Astrocyte of the cerebellum (primary cell): ENCODE data around the gene FAM193B.

Source experiments
- DNase-seq: peaks from one replicate; pipeline ENCODE4 v3.0.0-alpha.2; 2011; ENCODE audit warnings: low read depth
- H3K4me3 ChIP-seq: 2 replicates; pipeline ENCODE4 v1.5.1; 2011; ENCODE audit warnings: mild to moderate bottlenecking, low read depth, low read length, moderate library complexity
- in situ Hi-C: cut with HindIII; loops from 2 replicates; pipeline ENCODE4 v1.10.0; 2017; ENCODE audit warnings: low sequenced_read_pairs
- TF ChIP-seq, protein P1 (sequence below): IDR thresholded peaks from 2 replicates; pipeline ENCODE4 v1.5.1; 2012; ENCODE audit warnings: low read length, low read depth, moderate library complexity, mild to moderate bottlenecking; ENCODE audit errors: missing control alignments

The FAM193B gene

DNA sequence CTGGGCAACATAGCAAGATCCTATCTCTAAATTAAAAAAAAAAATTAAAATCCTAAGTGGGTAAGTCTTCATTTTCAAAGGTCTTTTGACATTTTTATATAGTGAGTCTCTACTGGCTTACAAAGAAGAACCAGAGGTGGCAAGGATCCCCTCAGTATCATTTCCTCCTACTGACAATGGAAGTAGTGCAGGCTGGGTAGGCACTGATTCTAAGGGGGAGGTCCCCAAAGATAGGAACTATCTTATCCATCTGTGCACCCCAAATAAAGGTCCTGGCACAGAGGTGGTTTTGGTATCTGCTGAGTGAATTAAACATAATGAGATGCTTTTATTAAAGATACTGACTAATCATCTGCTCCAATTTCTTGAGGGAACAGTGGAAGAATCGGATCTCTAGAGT, 4.2 kb downstream of the FAM193B start:
- no peak overlapping the region for H3K4me3 ChIP-seq
- TF ChIP-seq, protein P1, sequence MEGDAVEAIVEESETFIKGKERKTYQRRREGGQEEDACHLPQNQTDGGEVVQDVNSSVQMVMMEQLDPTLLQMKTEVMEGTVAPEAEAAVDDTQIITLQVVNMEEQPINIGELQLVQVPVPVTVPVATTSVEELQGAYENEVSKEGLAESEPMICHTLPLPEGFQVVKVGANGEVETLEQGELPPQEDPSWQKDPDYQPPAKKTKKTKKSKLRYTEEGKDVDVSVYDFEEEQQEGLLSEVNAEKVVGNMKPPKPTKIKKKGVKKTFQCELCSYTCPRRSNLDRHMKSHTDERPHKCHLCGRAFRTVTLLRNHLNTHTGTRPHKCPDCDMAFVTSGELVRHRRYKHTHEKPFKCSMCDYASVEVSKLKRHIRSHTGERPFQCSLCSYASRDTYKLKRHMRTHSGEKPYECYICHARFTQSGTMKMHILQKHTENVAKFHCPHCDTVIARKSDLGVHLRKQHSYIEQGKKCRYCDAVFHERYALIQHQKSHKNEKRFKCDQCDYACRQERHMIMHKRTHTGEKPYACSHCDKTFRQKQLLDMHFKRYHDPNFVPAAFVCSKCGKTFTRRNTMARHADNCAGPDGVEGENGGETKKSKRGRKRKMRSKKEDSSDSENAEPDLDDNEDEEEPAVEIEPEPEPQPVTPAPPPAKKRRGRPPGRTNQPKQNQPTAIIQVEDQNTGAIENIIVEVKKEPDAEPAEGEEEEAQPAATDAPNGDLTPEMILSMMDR, result no peak
- in situ Hi-C loops, result no loop called here
- DNase-seq, result no peak

DNA sequence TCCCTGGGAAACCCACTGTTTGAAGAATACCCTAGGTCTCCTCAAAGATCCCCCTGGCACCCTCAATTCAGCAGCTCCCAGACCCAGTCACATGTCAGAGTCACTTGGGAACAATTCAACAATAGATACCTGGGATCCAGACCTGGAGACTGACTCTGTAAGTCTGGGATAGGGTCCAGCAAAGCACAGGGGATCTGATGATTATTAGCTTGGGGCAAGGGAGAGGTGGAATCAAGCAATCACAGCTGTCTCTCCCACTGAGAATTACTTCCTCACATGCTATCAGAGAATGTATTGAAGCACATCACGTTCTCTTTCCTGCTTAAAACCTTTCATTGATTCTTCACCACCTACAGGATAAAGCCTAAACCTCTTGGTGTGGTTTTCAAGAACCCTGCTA, 5.9 kb downstream of the FAM193B start:
- DNase-seq, result no peak
- no peak overlapping the region for H3K4me3 ChIP-seq
- TF ChIP-seq, protein P1, result no peak
- in situ Hi-C loops, result no loop called here

DNA sequence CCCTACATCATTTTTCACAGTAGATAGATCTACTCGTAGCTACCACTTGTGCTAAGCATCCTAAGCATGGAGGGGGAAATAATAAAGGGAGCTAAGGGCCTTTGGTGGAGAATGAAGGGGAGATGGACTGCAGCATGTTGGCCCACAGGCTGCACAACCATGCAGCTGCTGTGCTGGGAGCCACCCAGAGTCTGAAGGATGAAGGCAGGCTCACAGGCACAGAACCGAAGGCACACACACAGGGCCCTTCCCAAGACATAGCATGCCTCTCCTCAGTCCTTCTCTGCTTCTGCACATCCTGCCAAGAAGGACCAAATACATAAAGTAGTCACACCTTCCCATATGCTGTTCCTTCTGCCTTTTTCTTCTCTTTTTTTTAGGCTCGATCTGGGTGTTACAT, 6.6 kb downstream of the FAM193B start:
- in situ Hi-C loops, result no loop called here
- no peak overlapping the region for H3K4me3 ChIP-seq
- TF ChIP-seq, protein P1, result no peak
- no peak for DNase-seq

DNA sequence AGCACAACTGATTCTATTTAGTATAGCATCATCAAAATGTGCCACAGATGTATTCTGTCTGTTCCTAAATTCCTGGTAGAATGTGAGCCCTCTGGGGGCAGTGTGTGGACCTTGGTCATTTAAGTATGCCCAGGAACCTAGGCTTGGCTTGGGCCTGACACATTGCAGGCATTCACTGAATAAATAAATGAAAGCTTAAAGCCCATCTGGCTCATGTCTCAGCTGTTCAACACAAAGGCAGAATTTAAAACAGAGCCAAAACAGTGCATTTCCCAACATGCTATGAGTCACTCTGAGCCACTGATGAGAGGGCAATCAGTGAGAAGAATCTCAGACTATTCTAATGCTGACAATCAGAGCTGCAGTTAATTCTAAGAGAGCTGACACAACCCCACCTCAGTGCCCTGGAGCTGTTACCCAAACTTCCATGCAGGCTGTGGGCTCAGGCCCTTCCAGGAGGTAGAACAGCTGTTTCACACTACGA, 8.1 kb downstream of the FAM193B start:
- peak; percentile 93 for DNase-seq
- TF ChIP-seq, protein P1, result no peak
- H3K4me3 ChIP-seq, result no peak overlapping the region
- in situ Hi-C loops, result no loop called here

DNA sequence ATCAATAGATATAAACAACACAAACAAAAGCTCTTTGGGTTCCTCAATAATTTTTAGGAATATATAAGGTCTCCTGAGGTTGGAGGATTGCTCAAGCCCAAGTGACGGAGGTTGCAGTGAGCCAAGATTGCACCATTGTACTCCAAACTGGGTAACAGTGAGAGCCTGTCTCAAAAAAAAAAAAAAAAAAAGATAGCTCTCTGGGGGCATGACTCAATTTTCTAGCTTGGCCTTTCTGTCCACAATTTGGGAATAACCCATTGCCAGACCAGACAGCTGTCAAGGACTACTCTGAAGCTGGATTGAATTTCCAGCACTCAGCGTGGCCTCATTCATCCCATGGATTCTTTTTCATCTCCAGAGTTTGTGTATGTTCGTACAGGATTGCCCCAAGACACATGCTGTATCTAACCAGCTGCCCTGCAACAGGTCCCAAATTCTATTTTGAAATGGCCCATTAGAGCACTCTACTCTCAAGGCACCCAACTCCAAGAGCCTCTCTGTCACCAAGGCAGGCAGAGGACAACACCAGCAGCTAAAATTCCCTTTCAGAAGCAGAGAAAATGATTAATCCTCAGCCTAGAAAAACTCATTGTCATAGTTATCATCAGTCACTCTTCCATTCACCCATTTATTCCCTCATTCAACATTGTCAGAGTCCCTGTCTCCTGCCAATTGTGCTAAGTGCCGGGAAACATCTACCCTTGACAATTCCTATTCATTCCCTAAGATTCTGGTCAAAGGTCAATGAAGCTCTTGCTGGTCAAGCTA, 8.7 kb downstream of the FAM193B start:
- no peak overlapping the region for H3K4me3 ChIP-seq
- TF ChIP-seq, protein P1, result no peak
- DNase-seq, result no peak
- in situ Hi-C loops, result no loop called here

DNA sequence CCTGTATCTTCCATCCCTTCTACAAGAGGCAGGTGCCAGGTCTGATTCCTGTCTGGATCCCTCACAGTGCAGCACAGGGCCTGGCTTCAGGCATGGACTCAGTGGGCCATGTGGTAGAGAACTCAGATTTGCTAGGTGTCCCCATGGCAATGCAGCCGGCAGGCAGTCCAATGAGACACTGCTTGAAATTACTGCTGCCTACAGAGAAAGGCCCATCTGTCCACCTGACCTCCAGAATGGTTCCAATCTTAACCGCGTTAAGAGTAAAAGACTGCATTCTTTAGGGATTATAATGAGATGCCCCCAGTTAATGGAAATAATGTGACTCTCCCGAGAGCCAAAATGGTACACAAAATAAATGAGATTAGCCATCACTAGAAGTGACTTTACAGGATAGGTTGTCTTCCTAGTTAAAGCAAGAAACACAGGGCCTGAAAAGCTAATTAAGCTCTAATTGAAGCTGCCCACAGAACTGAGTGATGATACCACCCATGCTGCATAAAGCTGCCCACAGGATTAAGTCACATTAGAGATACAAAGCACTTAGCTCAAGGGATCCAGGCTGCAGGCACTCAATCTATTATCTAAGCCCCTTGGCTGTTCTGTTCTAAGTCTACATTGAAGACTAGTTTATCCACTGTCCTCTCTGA, 11.4 kb downstream of the FAM193B start:
- DNase-seq, result no peak
- TF ChIP-seq, protein P1, result no peak
- in situ Hi-C loops, result no loop called here
- no peak overlapping the region for H3K4me3 ChIP-seq
